GM18861 (cell line): Measurements from ENCODE around the gene SORT1.

ENCODE experiments used
- ATAC-seq: cut with Tn5 transposase; IDR thresholded peaks from one replicate; pipeline ENCODE4 v1.9.1; 2021; ENCODE audit not compliant: unreplicated experiment

The SORT1 gene

DNA sequence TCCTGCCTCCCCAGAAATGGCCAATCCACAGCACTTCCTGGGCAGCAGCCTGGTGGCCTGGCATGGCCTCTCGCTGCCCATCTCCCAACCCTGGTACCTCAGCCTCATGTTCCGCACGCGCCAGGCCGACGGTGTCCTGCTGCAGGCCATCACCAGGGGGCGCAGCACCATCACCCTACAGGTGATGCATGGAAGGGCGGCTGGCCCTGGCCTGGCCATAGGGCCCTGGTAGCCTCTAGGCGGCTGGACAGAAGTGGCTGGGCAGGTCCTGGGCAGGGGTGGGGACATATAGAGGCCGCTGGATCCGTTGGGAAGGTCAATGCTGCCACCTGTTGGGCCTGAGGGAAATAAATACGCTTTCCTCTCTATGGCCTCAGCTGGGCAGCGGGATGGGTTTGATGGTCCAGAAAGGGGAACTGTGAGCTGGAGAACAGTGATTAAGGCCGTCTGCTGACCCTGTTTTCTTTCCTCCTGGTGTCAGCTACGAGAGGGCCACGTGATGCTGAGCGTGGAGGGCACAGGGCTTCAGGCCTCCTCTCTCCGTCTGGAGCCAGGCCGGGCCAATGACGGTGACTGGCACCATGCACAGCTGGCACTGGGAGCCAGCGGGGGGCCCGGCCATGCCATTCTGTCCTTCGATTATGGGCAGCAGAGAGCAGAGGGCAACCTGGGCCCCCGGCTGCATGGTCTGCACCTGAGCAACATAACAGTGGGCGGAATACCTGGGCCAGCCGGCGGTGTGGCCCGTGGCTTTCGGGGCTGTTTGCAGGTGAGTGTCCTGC lies 133.9 kb downstream of the SORT1 start:
- peak; percentile 79 for ATAC-seq

DNA sequence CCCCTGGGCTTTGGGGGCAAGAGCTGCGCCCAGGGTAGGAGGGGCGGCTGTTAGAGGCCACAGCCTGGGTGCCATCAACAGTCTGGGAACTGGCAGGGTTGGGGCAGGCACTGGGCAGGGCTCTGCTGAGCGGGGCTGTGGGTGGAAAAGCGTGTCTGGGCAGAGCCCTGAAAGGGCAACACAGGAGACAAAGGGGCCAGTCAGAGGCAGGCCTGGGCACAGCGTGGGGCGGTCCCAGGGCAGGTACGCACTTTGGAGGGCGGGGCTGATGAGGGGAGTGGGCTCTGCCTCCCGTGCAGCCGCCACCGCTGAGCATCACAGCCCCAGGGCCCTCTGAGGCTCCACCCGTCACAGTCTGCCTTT lies 134.5 kb downstream of the SORT1 start:
- ATAC-seq = no peak

DNA sequence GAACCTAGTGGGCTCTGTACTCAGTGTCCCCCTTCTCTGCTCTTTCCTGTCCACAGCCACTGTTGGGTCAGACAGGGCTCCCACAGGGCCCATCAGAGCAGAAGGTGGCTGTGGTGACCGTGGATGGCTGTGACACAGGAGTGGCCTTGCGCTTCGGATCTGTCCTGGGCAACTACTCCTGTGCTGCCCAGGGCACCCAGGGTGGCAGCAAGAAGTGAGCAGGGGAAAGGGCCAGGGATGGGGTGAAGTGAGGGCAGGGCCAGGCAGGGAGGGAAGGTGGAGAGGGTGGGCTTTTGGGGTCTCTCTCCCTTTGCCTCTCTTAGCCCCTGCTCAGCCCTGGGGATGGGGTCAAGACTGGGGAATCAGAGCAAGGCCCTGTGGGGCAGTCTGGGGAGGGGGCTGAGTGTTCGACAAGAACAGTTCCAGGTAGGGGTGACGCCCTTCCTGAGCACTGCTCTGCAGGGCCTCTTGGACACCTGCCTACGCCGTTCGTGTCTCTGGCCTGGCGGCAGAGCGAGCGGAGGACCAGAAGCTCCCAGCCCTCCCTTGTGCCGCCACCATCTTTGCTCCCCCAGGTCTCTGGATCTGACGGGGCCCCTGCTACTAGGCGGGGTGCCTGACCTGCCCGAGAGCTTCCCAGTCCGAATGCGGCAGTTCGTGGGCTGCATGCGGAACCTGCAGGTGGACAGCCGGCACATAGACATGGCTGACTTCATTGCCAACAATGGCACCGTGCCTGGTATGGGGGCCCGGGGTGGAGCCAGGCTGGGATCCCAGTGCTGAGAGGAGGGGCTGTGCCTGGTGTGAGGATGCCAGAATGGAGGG lies 135.3 kb downstream of the SORT1 start:
- ATAC-seq = no peak

DNA sequence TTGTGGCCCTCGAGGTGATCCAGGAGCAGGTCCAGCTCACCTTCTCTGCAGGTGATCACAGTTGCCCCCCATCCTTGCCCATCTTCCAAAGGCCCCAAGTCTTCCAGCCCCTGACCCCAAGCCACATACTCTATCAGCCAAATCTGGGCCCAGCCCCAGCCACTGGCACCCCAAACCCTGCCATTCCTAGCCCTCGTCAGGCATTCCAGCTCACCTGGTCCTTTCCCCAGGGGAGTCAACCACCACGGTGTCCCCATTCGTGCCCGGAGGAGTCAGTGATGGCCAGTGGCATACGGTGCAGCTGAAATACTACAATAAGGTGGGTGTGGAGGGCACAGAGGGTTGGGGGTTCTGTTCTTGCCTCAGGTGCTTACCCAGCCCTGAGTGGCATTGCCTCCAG lies 136.1 kb downstream of the SORT1 start:
- no peak for ATAC-seq

DNA sequence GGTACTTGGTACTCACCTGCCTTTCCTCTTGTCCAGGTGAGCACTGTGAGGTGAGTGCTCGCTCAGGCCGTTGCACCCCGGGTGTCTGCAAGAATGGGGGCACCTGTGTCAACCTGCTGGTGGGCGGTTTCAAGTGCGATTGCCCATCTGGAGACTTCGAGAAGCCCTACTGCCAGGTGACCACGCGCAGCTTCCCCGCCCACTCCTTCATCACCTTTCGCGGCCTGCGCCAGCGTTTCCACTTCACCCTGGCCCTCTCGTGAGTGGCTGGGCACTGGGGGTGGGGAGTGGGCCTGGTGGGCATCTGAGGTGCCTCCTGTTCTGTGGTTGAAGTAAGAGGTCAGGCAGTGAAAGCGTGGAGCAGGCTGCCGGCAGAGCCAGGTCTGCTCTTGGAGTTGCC lies 136.7 kb downstream of the SORT1 start:
- no peak for ATAC-seq

DNA sequence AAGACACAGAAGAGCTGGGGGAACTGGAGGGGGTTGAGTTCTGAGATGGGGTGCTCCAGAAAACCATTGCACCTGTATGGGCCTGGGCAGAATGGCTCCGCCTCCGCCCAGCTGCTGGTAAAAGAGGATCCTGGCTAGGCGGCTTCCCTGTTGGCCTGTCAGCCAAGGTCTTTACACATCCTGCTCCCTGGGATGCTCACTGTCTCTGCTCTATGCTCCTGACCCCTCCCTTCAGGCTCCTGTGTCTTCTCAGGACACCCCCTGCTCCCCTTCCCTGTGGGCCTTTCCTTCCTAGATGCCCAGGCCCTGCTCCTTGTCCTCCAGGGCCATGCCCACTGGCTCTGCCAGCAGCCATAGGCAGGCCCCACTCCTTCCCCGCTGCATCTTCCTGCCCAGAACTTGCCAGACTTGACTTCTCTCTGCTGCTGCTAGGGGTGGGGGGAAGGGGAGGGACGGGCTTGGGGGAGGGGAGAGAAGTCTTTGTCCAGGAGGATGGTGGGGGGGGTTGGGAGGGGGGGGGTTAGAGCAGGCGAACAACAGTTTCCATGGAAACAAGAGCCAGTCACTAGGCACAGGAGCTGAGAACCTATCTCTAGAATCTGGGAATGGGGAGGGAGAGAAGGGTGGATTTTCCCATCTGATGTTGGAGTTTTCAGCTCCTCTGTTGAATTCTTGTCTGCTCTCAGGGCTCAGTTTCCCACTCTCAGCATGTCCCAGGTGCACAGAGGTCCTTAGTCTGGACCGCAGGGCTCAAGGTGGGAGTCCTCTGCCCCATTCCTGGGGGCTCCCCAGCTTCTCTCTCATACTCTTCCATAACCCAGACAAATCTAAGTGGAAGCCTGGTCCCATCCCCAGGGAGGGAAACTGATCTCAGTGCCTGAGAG lies 137.8 kb downstream of the SORT1 start:
- ATAC-seq = no peak
